OCI-LY1 (cell line): Measurements from ENCODE around the gene ZNF576.

Source experiments
- H2AFZ ChIP-seq: fragments of 200-600 bp; sonication (generic), shearing (Covaris generic); 2 replicates; pipeline ENCODE4 v1.6.0; 2014; ENCODE audit warnings: antibody characterized with exemption, mild to moderate bottlenecking, low read length
- H3F3A ChIP-seq: fragments of 200-600 bp; sonication (generic), shearing (Covaris generic); 2 replicates; pipeline ENCODE4 v1.6.0; 2014; ENCODE audit warnings: mild to moderate bottlenecking, antibody characterized with exemption, low read length, moderate library complexity; ENCODE audit not compliant: insufficient read depth
- H3K27ac ChIP-seq: fragments of 200-600 bp; sonication (generic); 2 replicates; pipeline ENCODE4 v1.5.1; 2014; ENCODE audit warnings: low read length, mixed run types, mild to moderate bottlenecking, low read depth; ENCODE audit not compliant: poor library complexity, severe bottlenecking
- H3K27me3 ChIP-seq: fragments of 200-600 bp; sonication (generic); 2 replicates; pipeline ENCODE4 v1.6.0; 2014; ENCODE audit warnings: antibody characterized with exemption, mild to moderate bottlenecking, low read length, moderate library complexity; ENCODE audit not compliant: insufficient read depth
- H3K36me3 ChIP-seq: fragments of 200-600 bp; sonication (generic); 2 replicates; pipeline ENCODE4 v1.6.1; 2014; ENCODE audit warnings: mild to moderate bottlenecking, antibody characterized with exemption, low read length, moderate library complexity, mixed read lengths; ENCODE audit not compliant: insufficient read depth
- H3K4me1 ChIP-seq: fragments of 200-600 bp; sonication (generic); 2 replicates; pipeline ENCODE4 v1.5.1; 2014; ENCODE audit warnings: mild to moderate bottlenecking, low read length, moderate library complexity; ENCODE audit not compliant: insufficient read depth, severe bottlenecking
- H3K4me2 ChIP-seq: fragments of 200-600 bp; sonication (generic), shearing (Covaris generic); 2 replicates; pipeline ENCODE4 v1.6.1; 2014; ENCODE audit warnings: low read length
- H3K4me3 ChIP-seq: fragments of 200-600 bp; sonication (generic); 2 replicates; pipeline ENCODE4 v1.5.1; 2014; ENCODE audit warnings: low read length, low read depth, mild to moderate bottlenecking, mixed read lengths; ENCODE audit not compliant: poor library complexity, severe bottlenecking
- H3K79me2 ChIP-seq: fragments of 200-600 bp; shearing (Covaris generic); 2 replicates; pipeline ENCODE4 v1.6.1; 2016; ENCODE audit warnings: mixed run types, low read length, mixed read lengths; ENCODE audit not compliant: insufficient read depth
- H3K9ac ChIP-seq: fragments of 200-600 bp; sonication (generic), shearing (Covaris generic); 2 replicates; pipeline ENCODE4 v1.6.1; 2014; ENCODE audit warnings: mild to moderate bottlenecking, low read length, mixed read lengths
- H3K9me2 ChIP-seq: fragments of 200-600 bp; sonication (generic), shearing (Covaris generic); 2 replicates; pipeline ENCODE4 v1.6.1; 2014; ENCODE audit warnings: low read depth, mild to moderate bottlenecking, low read length, mixed read lengths
- H3K9me3 ChIP-seq: fragments of 200-600 bp; shearing (Covaris generic); 2 replicates; pipeline ENCODE4 v1.6.1; 2014; ENCODE audit warnings: low read length, mixed read lengths
- H4K20me1 ChIP-seq: fragments of 200-600 bp; sonication (generic), shearing (Covaris generic); 2 replicates; pipeline ENCODE4 v1.6.0; 2016; ENCODE audit warnings: mild to moderate bottlenecking, low read length; ENCODE audit not compliant: insufficient read depth
- EZH2 ChIP-seq: fragments of 200-600 bp; sonication (generic), shearing (Covaris generic); IDR thresholded peaks from 2 replicates; pipeline ENCODE4 v1.8.0; 2017; ENCODE audit warnings: borderline replicate concordance, mixed run types, mild to moderate bottlenecking, antibody characterized with exemption, low read length, moderate library complexity, mixed read lengths
- TF ChIP-seq, protein P1 (sequence below): fragments of 200-600 bp; sonication (generic), shearing (Covaris generic); IDR thresholded peaks from 2 replicates; pipeline ENCODE4 v1.5.1; 2017; ENCODE audit warnings: mild to moderate bottlenecking, antibody characterized with exemption, low read length, moderate library complexity, mixed read lengths

Gene ZNF576

DNA sequence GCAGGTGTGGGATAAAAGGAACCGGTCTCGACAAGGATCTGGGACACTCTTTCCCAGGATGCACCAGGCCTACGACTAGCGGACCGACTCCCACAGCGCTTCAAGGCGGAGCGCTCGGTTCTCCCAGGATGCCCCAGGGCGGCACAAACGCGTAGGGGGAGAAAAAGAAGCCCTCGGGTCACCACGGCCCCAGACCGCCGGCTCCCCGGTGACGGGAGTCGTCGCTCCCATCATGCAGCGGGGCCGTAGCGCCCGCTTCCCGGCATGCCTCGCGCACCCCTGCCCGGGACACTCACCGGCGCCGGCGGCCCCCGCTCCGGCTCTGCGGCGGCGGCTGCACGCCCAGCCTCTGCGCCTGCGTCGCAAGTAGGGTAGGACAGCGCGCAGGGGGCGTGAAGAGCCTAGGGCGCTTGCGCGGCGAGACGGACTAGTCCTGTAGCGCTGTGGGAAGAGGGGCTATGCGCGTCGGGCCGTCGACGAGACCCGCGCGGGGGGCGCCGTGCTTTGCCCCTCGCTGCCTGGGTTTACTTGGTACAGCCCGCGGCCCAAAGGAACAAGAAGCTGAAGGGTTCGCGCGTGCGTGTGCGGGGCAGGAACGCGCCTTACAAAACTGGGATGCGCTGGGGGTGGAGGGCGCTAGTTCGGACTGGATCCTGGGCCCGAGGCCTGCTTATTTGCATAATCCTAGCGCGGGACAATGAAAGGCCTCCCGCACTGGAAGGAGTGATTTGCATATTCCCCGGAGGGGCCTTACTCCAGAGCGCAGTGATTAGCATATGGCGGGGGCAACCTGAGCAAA is 23.1 kb downstream of the ZNF576 start, which contains the start of gene ZNF428:
Gene ZNF428, minus strand, starts transcription at position 368 of the 799 bp plus-strand sequence. CDS start 5,325 bp downstream, outside the sequence.
- Histone ChIP-seq H3F3A (peaks cover 4% of the 10 kb centered on the region; the same call in 1 of the 2 replicates), H2AFZ (0 out of 2 replicates have a peak within 1 kb of the TSS, but pooled peaks have one; percentile 16), H3K9me2 (no peaks in the 10 kb centered on the region), H3K79me2 (peaks cover 35% of the 10 kb centered on the region), H3K27me3 (no peaks in the 10 kb centered on the region), H3K4me2 (peak within 1 kb of the TSS; percentile 99), H3K27ac (peak within 1 kb of the TSS; percentile 91), H3K9ac (peak within 1 kb of the TSS; percentile 80), H3K36me3 (no peaks in the 10 kb centered on the region), H3K4me1 (peaks cover 29% of the 10 kb centered on the region), H4K20me1 (no peaks in the 10 kb centered on the region), H3K4me3 (peak within 1 kb of the TSS; percentile 66), H3K9me3 (no peaks in the 10 kb centered on the region)
- TF ChIP-seq, protein P1, sequence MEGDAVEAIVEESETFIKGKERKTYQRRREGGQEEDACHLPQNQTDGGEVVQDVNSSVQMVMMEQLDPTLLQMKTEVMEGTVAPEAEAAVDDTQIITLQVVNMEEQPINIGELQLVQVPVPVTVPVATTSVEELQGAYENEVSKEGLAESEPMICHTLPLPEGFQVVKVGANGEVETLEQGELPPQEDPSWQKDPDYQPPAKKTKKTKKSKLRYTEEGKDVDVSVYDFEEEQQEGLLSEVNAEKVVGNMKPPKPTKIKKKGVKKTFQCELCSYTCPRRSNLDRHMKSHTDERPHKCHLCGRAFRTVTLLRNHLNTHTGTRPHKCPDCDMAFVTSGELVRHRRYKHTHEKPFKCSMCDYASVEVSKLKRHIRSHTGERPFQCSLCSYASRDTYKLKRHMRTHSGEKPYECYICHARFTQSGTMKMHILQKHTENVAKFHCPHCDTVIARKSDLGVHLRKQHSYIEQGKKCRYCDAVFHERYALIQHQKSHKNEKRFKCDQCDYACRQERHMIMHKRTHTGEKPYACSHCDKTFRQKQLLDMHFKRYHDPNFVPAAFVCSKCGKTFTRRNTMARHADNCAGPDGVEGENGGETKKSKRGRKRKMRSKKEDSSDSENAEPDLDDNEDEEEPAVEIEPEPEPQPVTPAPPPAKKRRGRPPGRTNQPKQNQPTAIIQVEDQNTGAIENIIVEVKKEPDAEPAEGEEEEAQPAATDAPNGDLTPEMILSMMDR, result peak; percentile 9; the same call in 1 of the 2 replicates
- TF ChIP-seq EZH2, result no peak

DNA sequence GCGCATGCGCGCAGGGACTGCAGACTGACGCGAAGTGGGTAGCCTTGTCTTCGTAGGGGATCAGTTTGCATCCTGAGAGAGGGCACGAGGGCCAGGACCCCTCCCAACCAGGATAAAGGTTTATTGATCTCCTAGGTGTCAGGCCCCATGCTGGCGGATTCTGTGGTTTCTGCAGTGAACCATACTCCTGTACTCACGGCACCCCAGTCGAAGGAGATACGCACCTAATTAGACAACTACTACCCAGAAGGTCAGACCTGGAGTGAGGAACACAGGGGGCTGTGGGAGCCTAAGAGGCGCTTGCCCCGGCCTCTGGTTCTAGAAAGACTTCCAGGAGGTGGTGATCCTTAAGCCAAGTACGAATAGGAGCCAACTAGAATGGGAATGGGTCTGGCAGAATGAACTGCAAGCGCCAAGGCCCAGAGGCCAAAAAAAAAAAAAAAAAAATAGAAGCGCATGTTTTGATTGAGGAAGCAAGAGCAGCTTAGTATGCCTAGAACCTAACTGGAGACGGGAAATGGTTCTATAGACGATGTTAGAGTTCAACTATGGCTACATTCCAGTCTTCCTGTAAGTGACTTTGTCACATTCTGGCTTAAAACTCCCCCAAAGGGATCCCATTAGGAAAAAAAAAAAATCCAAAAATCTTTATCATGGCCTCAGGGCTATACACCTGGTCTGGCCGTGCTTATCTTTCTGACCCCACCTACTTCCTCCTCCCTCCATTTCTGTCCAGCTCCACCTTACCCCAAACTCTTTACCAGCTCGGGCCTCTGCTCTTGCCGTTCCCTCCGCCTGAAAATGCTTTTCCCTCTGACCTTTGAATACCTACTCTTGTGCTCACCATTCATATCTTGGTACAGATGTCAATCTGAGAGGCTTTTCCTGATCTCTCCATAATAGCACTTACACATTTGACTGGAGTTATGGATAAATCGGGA is 23.9 kb downstream of the ZNF576 start:
- TF ChIP-seq, protein P1, result no peak
- TF ChIP-seq EZH2, result no peak
- peak overlapping the region; percentile 66 for H3K4me3 ChIP-seq
- H3K79me2 ChIP-seq, result peaks cover 29% of the 10 kb centered on the region
- H3F3A ChIP-seq, result peaks cover 4% of the 10 kb centered on the region; the same call in 1 of the 2 replicates
- H2AFZ ChIP-seq, result 0 out of 2 replicates have a peak overlapping the region, but pooled peaks have one; percentile 16
- H3K4me1 ChIP-seq, result peaks cover 29% of the 10 kb centered on the region
- no peaks in the 10 kb centered on the region for H3K27me3 ChIP-seq
- H3K36me3 ChIP-seq, result no peaks in the 10 kb centered on the region
- H3K9me2 ChIP-seq, result no peaks in the 10 kb centered on the region
- peak overlapping the region; percentile 80 for H3K9ac ChIP-seq
- peak overlapping the region; percentile 99 for H3K4me2 ChIP-seq
- H3K9me3 ChIP-seq, result no peaks in the 10 kb centered on the region
- H3K27ac ChIP-seq, result peak overlapping the region; percentile 91
- H4K20me1 ChIP-seq, result no peaks in the 10 kb centered on the region

DNA sequence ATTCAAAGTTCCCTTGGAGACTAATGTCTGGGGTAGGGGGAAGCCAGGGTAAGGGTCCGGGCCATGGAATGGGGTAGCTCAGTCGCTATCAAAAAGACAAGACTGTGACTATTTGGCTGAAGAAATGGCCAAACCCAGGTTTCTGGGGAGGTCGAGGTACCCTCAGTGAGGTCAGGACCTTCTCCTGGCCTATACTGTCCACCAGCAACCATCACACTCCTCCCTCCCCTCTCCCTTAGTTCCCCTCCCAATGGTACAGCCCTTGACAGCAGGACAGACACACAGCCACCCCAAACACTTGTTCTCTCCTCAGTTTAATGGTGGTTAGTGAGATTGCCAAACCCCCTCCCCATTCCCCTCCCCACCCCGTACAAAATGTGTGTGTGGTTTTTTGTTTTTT is 25.7 kb downstream of the ZNF576 start:
- Histone ChIP-seq H3K36me3 (no peaks in the 10 kb centered on the region), H3K9me2 (no peaks in the 10 kb centered on the region), H3K9ac (no peak overlapping the region), H3K4me1 (peaks cover 26% of the 10 kb centered on the region), H3K79me2 (peaks cover 16% of the 10 kb centered on the region), H3K9me3 (no peaks in the 10 kb centered on the region), H4K20me1 (no peaks in the 10 kb centered on the region), H3K27me3 (no peaks in the 10 kb centered on the region), H3K4me2 (no peak overlapping the region), H2AFZ (no peak overlapping the region), H3F3A (peaks cover 4% of the 10 kb centered on the region; the same call in 1 of the 2 replicates), H3K4me3 (no peak overlapping the region), H3K27ac (no peak overlapping the region)
- no peak for TF ChIP-seq EZH2
- TF ChIP-seq, protein P1, result no peak
